Natural killer cell (primary cell): ENCODE data around the gene TAF3. TPM values are rescaled to one million over a fixed set of nuclear protein-coding genes. Genes with fewer than 3 reads are reported as not detected.

Experiments
- ATAC-seq, 3 donors: fragments of 150-1000 bp in 2 of 3; fragments of 200-7000 bp in 1 of 3; cut with Tn5 transposase; 1 replicate in 1 of 3; 2 replicates in 2 of 3; pipeline ENCODE4 v1.10.0; 2021; ENCODE audit warnings: mild to moderate bottlenecking in 2 of 3, moderate library complexity in 2 of 3
- DNase-seq, 2 donors: peaks; one replicate each; pipeline versions ENCODE4 v3.0.0 to v3.0.0-alpha.2; 2013 to 2021; ENCODE audit warnings: mixed read lengths in 1 of 2
- H3K27ac ChIP-seq: one replicate; pipeline ENCODE4 v1.5.1; 2013; ENCODE audit warnings: mild to moderate bottlenecking, low read length
- H3K27me3 ChIP-seq: one replicate; pipeline ENCODE4 v1.6.1; 2013; ENCODE audit warnings: low read length; ENCODE audit not compliant: control insufficient read depth, insufficient read depth
- H3K36me3 ChIP-seq: one replicate; pipeline ENCODE4 v1.6.1; 2013; ENCODE audit warnings: low read length; ENCODE audit not compliant: control insufficient read depth, insufficient read depth
- H3K4me1 ChIP-seq: one replicate; pipeline ENCODE4 v1.6.1; 2013; ENCODE audit warnings: low read length; ENCODE audit not compliant: control insufficient read depth, insufficient read depth
- H3K4me3 ChIP-seq: one replicate; pipeline ENCODE4 v1.5.1; 2013; ENCODE audit warnings: low read length
- H3K9me3 ChIP-seq: one replicate; pipeline ENCODE4 v1.6.1; 2013; ENCODE audit warnings: low read length; ENCODE audit not compliant: control insufficient read depth, insufficient read depth
- H3K27ac Mint-ChIP-seq, 2 donors: one replicate each; pipeline ENCODE4 v1.8.0; 2022; ENCODE audit warnings: mild to moderate bottlenecking in 2 of 2, mixed read lengths in 2 of 2, moderate library complexity in 1 of 2
- H3K27me3 Mint-ChIP-seq, 2 donors: one replicate each; pipeline ENCODE4 v1.8.0; 2022; ENCODE audit warnings: low read depth in 2 of 2, mixed read lengths in 2 of 2
- H3K36me3 Mint-ChIP-seq: one replicate; pipeline ENCODE4 v1.8.0; 2022; ENCODE audit warnings: mixed read lengths
- H3K4me1 Mint-ChIP-seq, 2 donors: one replicate each; pipeline ENCODE4 v1.8.0; 2022; ENCODE audit warnings: mixed read lengths in 2 of 2
- H3K4me3 Mint-ChIP-seq: one replicate; pipeline ENCODE4 v1.8.0; 2022; ENCODE audit warnings: mild to moderate bottlenecking, moderate library complexity, mixed read lengths
- H3K9me3 Mint-ChIP-seq, 2 donors: one replicate each; pipeline ENCODE4 v1.8.0; 2022; ENCODE audit warnings: mixed read lengths in 2 of 2
- WGBS: methylation state at CpG from one replicate; pipeline ENCODE4 v1.1.7; 2013; ENCODE audit warnings: missing lambda C conversion rate; ENCODE audit not compliant: insufficient coverage; 5-methylcytosine and 5-hydroxymethylcytosine counted together
- intact Hi-C: fragments of 100-400 bp; cut with micrococcal nuclease; formaldehyde crosslinking; loops from one replicate; pipeline ENCODE4 v1.14.2; 2022
- total RNA-seq, 4 donors: library from RNA; stranded (reverse); fragments of 120-200 nt in 1 of 4; gene quantifications; one replicate each; pipeline versions ENCODE4 v1.2.3 to v1.2.4, GENCODE V29; 2013 to 2022
- TF ChIP-seq, protein P1 (sequence below): fragments of 200-600 bp; IDR thresholded peaks from one replicate; pipeline ENCODE4 v1.8.0; 2022; ENCODE audit warnings: antibody characterized with exemption

TAF3 gene
- total RNA-seq, 3 donors from 2014 or later (not counting 1 experiment from before 2014, with no cell fraction given) = 14.5 to 17.0 (median 15.6) TPM

DNA sequence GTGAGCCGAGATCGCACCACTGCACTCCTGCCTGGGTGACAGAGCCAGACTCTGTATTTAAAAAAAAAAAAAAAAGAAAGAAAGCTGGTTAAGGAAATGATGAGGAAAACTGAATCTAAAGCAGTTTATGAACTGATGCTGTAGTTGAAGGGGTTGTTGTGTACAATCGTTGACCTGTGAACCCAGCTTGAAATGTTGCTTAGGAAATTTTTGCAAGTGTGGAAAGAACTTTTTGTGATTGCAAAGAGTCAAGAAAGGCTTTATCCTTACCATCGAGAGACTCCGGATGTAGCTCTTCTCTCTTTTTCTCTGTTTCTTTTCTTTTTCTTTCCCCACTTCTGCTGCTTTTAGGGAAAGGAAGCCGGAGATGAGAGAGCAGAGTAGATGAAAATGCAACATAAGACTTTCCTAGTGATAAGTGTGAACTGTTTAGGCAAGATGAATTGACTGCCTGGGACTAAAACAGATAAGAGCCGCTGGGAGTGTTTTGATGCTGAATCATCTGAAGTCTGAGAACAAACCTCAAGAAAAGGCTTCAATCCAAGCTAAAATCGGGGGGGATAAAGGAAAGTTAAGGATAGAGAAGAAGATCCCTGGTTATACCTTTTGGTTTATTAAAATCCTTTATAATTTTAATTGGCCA lies 69.0 kb downstream of the TAF3 start:
- no peak overlapping the region for H3K27ac Mint-ChIP-seq
- H3K9me3 Mint-ChIP-seq = no peaks in the 10 kb centered on the region
- TF ChIP-seq, protein P1, sequence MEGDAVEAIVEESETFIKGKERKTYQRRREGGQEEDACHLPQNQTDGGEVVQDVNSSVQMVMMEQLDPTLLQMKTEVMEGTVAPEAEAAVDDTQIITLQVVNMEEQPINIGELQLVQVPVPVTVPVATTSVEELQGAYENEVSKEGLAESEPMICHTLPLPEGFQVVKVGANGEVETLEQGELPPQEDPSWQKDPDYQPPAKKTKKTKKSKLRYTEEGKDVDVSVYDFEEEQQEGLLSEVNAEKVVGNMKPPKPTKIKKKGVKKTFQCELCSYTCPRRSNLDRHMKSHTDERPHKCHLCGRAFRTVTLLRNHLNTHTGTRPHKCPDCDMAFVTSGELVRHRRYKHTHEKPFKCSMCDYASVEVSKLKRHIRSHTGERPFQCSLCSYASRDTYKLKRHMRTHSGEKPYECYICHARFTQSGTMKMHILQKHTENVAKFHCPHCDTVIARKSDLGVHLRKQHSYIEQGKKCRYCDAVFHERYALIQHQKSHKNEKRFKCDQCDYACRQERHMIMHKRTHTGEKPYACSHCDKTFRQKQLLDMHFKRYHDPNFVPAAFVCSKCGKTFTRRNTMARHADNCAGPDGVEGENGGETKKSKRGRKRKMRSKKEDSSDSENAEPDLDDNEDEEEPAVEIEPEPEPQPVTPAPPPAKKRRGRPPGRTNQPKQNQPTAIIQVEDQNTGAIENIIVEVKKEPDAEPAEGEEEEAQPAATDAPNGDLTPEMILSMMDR = no peak
- H3K4me1 Mint-ChIP-seq = peaks cover 23 to 32% of the 10 kb centered on the region in 2 donors
- H3K9me3 ChIP-seq = no peaks in the 10 kb centered on the region
- H3K27me3 Mint-ChIP-seq = no peaks in the 10 kb centered on the region
- H3K36me3 Mint-ChIP-seq = no peaks in the 10 kb centered on the region
- no peak for ATAC-seq
- H3K4me3 Mint-ChIP-seq = no peak overlapping the region
- no peak overlapping the region for H3K27ac ChIP-seq
- no peaks in the 10 kb centered on the region for H3K27me3 ChIP-seq
- WGBS = 94% methylated on average over 7 of the region's 8 CpGs
- no peaks in the 10 kb centered on the region for H3K4me1 ChIP-seq
- H3K36me3 ChIP-seq = no peaks in the 10 kb centered on the region
- DNase-seq = no peak
- intact Hi-C loops = no loop called here
- no peak overlapping the region for H3K4me3 ChIP-seq

DNA sequence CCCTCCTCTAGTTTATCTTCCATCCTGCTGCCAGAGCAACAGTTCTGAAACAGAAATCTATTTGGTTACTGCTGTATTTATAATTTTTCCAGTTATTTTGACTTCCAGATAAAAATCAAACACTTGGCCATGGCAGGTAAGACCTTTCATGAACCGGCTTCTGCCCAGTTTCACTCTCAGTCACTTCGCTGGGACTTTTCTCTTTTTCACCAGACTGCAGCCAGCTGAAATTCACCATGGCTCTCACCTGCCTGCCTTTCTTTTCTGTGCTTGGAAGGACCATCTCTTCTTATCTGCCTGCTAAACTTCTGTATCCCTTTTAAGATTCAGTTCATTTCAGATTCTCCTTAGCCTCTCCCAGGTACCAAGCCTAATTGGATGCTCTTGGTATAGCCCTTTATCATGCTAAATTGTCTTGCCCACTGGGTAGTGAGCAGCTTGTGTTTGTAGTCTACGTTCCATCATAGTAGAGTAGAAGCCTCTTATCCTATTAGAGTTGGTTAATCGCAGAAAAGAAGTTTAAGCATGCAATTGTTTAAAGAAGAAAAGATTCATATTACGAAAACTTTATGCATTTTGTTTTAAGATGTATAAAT lies 71.7 kb downstream of the TAF3 start:
- Mint-ChIP-seq H3K27ac (no peak overlapping the region), H3K27me3 (no peaks in the 10 kb centered on the region), H3K9me3 (no peaks in the 10 kb centered on the region), H3K36me3 (no peaks in the 10 kb centered on the region), H3K4me1 (peaks cover 21 to 36% of the 10 kb centered on the region in 2 donors), H3K4me3 (no peak overlapping the region)
- no peak for ATAC-seq
- Histone ChIP-seq H3K4me3 (no peak overlapping the region), H3K4me1 (no peaks in the 10 kb centered on the region), H3K9me3 (no peaks in the 10 kb centered on the region), H3K27ac (no peak overlapping the region), H3K27me3 (no peaks in the 10 kb centered on the region), H3K36me3 (no peaks in the 10 kb centered on the region)
- DNase-seq = no peak
- intact Hi-C loops = no loop called here
- TF ChIP-seq, protein P1 = no peak
- 94% methylated on average over 4 of the region's 5 CpGs for WGBS

DNA sequence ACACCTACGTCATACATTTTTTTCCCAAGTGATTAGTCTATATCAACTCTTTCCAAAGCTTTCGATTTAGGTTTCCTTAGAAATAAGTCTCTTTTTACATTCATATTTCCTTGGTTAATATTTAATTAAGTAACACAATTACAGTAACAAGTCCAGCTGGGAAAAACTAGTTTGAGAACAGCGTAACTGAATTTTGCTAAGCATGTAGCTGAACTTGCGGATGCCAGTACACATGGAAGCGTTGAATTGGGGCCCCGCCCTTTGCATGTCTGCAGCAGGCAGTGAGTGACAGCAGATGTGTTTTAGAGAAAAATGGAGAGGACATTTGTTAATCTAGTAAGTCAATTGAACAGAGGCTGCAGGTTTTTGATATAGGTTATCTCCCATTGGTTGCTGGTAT lies 72.5 kb downstream of the TAF3 start:
- no peak overlapping the region for H3K27ac ChIP-seq
- no peaks in the 10 kb centered on the region for H3K36me3 ChIP-seq
- H3K4me3 Mint-ChIP-seq = no peak overlapping the region
- H3K27me3 ChIP-seq = no peaks in the 10 kb centered on the region
- no peak overlapping the region for H3K4me3 ChIP-seq
- no peaks in the 10 kb centered on the region for H3K4me1 ChIP-seq
- ATAC-seq = no peak
- DNase-seq = no peak
- H3K9me3 ChIP-seq = no peaks in the 10 kb centered on the region
- no peak overlapping the region for H3K27ac Mint-ChIP-seq
- H3K36me3 Mint-ChIP-seq = no peaks in the 10 kb centered on the region
- TF ChIP-seq, protein P1 = no peak
- peaks cover 20 to 35% of the 10 kb centered on the region in 2 donors for H3K4me1 Mint-ChIP-seq
- H3K27me3 Mint-ChIP-seq = no peaks in the 10 kb centered on the region
- intact Hi-C loops = no loop called here
- 96% methylated on average over 5 of the region's 6 CpGs for WGBS
- no peaks in the 10 kb centered on the region for H3K9me3 Mint-ChIP-seq
